HG03135 (cell line): ENCODE data around the gene SNAP47.

Source experiments
- ATAC-seq: cut with Tn5 transposase; IDR thresholded peaks from one replicate; pipeline ENCODE4 v1.9.1; 2021; ENCODE audit warnings: mild to moderate bottlenecking, moderate library complexity; ENCODE audit not compliant: unreplicated experiment

Gene SNAP47

DNA sequence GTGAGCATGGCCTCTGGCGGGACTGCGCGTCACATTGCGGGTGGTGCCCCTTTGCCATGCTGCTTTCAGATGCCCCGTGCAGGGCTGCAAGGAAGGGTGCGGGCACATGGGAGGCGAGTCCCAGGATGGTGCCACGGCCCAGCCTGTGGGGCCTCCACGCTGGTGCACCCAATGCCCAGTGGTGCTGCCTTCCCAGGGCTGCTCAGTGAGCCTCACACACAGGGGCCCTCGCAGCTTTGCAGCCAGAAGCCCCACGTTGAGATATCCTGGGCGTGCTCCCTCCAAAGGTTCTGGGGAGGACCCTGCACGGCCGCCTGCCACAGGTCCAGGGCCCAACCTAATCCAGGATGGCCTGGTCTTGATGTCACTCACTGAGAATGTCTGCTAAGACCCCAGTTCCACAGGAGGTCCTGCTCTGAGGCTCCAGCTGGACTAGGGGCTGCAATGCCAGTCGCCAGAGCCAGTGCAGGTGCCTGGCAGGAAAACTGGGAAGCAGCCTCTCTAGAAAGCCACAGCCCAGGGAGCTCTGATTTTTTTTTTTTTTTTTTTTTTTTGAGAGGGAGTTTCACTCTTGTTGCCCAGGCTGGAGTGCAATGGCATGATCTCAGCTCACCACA lies 46.2 kb downstream of the SNAP47 start:
- ATAC-seq: no peak

DNA sequence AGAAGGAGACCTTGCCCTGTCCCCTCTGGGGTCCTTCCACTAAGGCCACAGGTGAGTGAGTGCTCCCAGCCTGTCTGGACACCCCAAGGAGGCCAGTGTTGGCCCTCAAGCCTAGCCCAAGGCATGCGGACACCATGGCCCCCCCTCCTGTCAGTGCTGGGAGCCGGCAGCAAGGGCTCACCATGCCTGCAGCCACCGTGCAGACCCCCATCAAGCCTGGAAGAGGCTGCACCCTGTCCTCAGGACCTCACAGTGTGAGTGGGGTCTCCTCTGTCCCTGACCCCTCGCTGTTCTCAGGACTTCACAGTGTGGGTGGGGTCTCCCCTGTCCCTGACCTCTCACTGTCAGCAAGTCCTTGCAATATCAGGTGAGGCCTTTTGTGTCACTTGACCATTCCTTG lies 47.0 kb downstream of the SNAP47 start:
- no peak for ATAC-seq

DNA sequence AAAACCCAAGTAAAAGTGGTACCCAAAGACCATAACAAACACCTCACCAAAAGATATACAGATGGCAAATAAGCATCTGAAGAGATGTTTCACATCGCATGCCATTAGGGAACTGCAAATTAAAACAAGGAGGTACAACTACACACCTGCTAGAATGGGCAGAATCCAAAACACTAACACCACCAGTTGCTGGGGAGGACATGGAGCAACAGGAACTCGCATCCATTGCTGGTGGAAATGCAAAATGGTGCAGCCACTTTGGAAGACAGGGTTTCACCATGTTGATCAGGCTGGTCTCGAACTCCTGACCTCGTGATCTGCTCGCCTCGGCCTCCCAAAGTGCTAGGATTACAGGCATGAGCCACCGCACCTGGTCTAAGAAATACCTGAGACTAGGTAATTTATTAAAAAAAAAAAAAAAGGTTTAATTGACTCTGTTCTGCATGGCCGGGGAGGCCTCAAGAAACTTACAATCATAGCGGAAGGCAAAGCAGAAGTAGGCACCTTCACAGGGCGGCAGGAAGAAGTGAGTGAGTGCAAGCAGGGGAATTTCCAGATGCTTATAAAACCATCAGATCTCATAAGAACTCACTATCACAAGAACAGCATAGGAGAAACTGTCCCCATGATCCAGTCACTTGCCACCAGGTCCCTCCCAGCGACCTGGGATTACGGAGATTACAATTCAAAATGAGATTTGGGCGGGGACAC lies 50.0 kb downstream of the SNAP47 start:
- ATAC-seq: no peak

DNA sequence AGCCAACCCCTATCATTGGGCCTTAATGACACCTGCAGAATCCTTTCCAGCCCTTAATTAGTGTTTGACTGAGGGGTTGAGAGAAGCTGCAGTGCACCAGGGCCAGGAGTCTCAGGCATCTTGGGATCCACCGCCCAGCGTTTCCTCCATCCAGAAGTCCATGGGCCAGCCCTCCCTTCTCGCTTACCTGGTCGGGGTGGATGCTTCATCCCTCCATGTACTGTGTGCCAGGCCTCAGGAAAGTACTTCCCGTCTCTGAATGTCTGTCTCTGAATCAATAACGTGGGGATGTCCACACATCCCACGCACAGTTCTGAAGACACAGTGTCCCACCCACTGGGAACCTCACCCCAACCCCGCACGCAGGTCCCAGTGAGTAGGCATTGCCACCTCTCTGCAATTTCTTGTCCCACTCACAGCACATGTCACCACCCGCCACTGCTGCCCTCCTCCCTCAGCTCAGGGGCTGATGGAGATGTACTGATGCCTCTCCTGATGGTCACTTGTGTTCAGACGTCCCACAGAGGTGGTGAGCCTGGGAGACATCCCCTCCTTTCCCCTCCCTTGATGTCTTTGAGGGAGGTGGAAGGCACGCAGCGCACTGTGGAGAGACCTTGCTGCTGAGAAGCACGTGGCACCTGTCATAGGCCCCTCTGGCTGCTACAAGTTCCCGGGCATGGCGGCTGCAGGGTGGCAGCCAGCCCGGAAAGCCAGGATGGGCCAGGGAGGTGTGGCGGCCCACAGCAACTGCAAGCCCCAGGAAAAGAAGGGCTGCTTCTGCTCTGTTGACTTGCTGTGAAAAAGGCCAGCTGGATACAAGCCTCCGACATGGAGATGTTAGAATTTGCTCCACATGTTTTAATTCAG lies 50.8 kb downstream of the SNAP47 start:
- no peak for ATAC-seq

DNA sequence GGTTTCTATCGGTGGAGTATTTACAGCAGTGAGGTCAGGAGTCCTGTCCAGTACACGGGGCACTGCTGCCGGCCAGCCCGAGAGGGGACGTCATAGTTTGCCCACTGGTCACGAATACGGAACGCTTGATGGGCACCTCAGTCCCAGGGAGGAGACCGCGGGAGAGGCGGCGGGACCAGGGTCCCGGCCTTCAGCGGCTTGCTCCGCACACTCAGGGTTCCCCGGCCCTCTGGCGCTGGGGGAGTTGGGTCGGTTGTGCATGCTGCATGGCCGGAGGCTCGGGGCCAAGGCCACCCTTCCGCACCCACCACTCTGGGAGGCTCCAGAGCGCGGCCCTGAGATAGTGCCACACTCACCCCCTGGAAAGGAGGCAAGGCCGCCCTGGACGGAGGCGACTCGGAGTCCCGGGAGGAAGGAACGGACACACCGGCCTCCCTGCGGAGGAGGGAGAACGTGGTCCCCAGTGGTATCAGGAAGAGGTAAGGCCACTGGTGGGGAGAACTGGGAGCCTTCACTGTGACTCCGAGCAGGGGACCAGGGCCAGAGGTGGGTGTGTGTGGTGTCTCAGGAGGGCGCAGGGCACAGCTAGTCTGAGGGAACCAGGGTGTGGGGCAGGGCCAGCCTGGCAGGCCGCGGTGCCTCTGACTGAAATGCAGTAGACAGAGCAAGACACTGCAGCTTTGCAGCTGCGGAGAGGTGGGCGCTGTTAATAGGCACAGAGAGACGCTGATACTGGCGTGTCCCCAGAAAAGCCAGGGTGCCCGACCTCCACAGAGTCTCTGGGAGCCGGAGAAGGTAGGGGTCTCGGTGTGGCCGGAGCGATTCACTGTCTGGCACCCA lies 51.7 kb downstream of the SNAP47 start:
- ATAC-seq: peak; percentile 5

DNA sequence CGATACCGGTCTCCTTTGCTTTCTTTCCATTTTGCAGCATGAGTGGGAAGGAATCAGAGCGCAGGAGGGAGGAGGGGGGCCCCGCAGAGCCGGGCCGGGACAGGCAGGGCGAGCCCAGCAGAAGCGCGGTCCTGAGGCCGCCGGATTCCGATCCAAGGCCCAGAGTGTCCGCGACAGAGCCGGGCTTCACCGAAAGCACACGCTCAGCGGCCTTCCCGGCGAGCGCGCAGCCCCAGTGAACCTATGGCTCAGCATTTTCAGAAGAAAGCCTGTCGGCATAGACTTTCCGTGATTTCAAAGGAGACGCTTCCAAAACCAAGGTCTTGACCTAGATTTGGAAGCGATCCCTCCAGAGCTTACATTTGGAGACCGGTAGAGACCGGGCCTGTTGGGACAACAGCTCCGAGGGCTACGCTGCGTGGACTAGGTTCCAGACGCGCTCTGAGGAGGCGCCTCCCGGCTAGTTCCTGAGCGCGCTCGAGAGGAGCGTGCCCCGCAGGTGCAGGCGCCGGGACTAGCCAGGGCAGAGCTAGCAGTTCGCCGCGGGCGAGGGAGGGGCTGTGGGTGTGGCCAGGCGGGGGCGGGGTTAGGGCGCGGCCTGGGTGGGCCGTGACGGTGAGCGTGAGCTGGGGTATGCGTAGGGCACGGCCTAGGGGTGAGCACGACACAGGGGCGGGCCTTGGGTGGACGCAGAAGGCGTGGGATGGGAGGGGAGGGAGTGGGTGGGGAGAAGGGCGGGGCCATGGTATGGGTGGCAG lies 52.5 kb downstream of the SNAP47 start:
- ATAC-seq: peak; percentile 94

DNA sequence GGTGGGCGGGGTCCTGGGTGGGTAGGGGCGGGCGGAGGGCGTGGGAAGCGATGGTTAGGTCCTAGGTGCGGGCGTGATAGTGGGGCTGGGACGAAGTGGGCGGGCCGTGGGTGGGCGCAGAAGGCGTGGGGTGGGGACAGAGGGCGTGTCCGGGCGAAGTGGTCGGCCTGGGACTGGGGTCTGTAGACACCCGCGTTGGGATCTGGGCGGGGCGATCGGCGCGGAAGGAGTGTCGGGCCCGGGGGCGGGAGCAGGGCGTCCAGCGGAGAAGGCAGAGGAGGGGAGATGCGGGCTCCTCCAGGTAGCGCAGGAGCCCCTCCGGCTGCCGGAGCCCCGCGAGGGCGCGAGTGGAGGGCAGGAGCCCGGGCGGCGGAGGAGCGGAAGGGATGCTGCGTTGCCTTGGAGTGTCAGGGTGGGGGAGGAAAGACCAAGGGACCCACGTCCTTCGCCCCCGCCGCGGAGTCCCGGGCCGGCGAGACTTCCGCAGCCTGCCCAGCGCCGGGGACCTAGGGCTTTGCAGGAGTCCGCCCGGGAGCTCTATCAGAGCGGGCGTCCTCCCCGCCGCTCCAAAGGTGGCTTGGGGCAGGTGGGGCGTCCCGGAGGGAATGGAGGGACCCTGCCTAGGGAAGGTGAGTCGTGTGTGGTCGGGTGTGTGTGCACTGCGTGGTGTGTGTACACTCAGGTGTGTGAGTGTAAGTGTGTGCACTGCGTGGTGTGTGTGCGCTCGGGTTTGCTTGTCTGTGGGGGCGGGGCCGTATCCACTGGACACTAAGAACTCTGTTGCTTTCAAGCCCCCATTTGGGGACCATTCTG lies 53.2 kb downstream of the SNAP47 start:
- ATAC-seq: peak; percentile 41

DNA sequence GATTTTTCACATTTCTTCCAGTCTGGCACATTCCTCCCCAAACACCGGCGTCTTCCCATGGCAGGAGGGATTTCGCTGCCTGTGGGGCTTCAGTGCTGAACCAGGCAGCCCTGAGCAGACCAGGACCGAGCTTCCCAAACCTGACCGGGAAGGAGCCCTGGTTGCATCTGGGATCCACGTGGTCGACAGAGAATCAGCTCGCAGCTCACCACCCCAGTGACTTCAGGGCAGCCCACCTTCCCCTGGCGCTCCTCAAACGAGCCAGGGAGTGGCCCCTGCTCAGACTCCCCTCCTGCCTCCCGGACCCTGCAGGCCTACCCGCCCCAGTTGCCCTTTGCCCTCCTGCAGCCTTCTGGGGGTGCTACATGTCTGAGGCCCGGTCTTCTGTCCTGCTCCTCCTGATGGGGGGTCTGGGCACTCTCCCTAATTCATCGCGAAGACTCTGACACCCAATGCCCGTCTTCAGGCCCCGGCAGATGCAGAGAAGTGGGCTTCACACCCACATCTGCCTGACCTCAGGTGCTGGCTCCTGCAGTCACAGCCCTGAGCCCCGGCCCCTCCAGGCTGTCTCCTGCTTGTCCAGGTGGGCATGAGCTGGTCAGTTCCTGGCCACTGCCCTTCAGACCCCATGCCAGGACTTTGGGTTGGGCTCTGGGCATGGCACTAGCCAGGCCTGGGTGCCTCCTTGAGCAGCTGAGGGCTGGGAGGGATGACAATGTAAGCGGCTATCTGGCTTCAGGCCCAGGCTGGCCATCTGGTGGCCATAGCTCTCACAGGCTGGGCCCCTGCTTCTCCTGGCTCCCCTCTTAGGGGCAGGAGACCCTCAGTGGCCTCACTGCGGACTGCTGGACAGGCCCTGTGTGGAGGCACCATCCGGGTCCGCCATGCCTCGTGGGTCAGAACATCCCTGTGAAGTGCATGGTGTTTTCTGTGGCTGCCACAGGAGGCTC lies 54.1 kb downstream of the SNAP47 start:
- no peak for ATAC-seq

DNA sequence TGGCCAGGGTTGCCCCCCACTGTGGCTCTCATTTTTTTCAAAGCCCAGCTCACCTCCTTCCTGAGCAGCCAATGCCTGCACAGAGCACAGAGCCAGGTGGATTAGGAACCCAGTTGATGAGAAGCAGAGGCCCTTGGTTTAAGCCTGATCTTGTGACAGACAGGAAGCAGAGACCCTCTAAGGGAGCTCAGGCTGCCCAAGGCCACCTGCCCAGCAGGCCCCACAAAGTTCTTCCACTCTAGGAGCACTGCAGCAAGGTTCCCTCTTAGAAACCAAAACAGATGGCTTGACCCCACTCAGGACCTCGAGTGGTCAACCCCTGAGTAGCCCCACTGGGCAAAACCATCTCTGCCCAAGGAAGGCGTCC lies 54.8 kb downstream of the SNAP47 start:
- no peak for ATAC-seq

DNA sequence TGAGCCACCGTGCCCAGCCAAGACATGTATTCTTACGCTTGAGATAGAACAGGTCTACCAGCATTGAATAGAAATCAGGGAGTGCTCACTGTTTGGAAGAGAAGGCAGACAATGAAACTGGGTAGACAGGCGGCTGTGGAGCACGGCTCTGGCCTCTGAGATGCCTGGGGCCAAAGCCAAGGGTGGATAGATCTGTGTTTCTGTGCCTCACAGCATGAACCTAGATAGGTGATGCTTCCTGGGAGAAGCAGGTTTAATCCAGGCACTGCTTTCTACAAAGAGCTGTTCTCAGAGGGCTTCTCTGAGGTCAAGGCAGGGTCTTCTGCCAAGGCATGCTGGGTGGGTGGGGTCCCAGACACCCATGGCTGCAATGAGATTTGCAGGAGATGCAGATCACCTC lies 55.6 kb downstream of the SNAP47 start:
- ATAC-seq: no peak

DNA sequence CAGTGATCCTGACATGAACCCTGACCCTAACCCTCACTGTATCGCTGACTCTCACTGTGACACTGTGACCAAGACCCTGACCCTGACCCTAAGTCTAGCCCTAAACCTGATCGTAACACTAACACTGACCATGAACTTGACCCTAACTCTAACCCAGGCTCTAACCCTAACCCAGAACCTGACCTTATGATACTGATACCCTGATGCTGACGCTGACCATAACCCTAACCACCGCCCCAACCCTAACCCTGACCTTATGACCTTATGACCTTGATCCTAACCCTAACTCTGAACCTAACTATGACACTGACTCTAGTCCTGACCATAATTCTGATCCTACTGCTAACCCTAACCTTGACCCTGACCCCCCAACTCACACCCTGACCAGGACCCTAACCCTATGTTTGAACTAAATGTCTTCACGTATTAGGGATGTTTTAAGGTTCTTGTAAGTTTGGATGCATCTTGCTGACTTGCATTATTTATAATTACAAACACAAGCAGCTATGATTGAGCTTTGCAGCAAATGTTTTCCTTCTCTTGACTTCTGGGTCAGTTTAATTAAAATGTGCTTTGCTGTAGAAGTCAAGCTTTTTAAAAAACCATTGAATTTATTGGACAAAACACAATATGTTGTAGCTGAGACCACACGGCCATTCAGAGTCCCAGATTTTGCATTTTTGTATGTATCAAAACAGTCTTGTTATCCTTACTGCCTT lies 56.3 kb downstream of the SNAP47 start:
- ATAC-seq: no peak

DNA sequence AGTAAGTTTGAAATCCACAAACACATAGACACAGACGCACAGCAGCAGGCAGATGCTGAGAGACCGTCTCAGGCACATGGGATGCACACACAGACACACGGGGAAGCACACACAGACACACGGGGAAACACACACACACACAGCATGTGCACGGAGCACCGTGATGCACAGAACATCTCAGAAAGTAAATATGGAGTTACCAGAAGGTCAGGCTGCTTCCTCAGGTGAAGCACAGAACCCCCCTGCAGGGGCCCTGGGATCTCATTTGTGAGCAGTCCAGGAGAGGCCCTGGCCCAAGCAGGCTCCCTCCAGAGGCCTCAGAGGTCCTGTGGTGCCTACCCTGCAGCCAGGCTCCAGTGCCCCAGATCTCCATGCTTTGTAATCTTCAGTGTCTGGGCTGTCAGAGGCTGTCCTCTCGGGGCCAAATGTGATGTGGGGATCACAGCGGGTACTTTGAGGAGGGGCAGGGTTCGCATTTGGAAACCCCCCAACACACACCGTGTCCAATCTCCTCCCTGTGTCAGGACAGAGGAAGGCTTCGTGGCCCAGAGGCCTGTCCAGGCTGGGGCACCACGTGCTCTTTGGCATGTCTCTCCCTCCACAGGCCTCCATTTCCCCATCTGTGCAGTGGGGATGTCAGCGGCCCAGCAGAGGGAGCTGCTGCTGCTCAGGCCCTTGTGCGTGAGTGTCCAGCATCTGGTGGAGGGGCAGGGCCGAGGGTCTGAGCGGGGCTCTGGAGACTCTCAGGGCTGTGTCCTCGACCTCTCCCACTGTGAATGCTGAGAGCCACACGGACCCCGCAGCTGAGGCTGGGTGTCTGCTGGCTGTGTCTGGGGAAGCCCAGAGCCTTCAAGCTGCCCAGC lies 57.2 kb downstream of the SNAP47 start:
- ATAC-seq: no peak

DNA sequence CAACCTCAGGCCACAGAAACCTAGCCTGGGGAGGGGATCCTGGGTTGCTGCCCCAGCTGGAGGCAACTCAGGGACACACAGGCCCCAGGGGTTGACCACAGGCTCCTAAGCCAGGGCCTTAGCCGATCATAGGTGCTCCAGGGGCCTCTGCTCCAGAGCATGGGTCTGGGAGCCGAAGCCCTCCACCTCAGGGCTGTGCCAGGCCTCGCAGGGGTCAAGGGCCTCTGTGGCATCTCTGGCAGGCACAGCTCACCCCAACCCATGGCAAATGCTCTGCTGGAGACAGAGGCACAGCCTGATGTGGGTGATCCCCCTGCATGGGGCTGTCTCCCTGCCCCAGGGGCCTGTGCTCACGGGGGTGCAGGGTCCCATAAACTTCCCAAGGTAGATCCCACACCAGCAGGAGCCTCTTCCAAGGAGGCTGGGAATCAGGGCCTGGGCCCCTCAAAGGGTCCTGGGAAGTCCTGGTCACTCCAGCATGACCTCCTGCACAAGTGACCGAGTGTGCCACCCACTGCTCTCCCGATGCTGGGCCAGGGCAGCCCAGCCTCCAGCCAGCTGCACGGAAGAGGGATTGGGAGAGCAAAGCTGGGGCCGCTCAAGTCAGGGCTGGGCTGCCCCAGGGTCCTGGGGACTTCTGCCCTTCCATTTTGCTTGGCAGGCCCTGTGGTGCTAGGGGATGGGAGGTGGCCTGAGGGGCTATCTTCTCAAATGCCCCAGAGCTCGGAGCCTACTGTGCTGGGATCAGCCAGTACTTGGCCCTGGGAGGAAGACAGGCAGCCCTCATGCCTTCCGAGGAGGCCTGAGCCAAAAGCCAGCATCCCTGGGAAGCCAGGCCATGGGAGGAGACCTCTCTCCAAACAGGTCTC lies 58.1 kb downstream of the SNAP47 start:
- no peak for ATAC-seq

DNA sequence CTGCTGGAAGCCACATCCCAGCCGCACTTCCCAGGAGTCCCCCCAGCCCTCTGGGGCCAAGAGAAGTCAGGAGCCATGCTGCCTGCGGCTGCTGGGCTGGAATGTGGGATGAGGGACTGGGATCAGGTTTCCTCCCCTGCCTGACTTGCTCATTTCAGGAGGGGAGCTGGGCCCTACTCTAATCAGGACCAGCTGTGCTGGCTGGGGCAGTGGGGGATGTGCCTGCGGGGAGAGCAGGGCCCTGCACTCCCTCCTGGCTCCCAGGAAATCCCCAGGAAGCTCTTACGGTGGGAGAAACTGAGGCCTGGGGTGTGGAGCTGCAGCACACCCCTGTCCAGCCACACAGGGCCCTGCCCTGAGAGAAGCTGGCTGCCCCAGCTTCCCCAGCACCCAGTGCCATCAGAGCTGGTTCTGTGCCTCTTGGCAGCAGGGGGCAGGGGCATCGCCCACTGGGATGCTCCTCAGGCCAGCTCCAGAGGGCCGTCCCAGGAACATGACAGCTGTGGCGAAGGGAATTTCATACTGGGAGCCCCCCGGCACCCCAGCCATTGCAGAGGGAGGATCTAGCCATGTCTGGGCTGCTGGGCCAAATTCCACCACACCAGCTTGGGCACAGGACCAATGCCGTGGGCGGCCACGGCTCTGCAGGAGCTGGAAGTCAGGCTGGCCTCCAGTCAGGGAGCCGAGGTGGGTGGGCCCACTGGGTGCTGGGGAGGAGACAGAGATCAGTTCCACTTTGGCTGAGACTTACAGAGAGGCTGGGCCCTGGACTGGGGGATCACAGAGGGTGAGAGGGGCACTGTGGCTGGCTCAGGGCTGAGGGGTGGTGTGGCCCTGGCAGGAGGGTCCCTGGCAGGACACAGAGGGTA lies 58.9 kb downstream of the SNAP47 start:
- ATAC-seq: no peak

DNA sequence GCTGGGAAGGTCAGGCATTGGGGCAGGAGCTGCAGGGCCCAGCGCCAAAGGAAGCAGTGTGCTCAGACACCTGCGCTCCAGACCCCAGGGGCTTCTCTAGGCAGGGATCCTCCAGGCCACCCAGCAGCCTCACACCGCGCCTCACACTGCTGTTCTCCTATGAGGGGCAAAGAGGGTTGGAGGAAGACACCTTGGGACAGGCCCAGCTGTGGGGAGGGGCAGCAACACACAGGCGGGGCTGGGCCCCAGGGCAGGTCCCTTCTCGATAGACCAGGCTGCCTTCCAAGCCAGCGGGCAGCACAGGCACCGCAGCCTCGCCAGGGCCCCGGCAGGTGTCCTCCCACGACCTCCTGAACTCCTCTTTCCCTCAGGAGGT lies 59.6 kb downstream of the SNAP47 start:
- no peak for ATAC-seq
